Cortex of kidney (tissue), 1 donor: ENCODE results near the gene ZNF107.
"Not testable (repeated sequence)": the region's sequence is repeated elsewhere in the genome, so short reads cannot be mapped to it uniquely, and the experiment has no call there.

ENCODE experiments used
- DNase-seq: peaks from one replicate; lab custom pipeline; 2025; lab: John Stamatoyannopoulos, UW

Gene ZNF107

DNA sequence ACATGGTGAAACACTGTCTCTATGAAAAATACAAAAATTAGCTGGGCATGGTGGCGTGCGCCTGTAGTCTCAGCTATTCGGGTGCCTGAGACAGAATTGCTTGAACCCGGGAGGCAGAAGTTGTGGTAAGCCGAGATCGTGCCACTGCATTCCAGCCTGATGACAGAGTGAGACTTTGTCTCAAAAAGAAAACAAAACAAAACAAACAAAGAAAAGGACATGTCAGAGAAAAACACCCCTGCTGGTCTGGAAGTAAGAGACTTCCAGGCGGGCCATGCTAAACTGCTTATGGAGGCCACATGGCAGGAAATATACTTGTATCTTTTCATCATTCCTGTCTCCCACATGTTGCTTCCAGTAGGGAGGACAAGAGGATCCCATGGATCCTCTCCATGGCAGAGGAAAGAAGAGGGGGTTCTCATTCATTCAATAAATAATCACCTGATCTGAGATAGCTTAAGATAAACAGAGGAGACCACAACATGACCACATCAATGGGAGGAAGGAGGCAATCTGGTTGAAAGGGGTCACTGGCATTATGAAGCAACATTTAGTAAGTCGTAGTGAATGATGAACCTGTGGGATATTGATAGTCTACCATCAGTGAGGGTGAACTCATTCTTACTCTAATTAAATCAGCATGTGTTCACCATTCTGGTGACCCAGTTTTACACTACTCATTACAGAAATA lies 67.8 kb downstream of the ZNF107 start:
- no peak for DNase-seq

GRCh38 chr7:64736575-64736974 lies 70.6 kb downstream of the ZNF107 start:
- DNase-seq: no peak

DNA sequence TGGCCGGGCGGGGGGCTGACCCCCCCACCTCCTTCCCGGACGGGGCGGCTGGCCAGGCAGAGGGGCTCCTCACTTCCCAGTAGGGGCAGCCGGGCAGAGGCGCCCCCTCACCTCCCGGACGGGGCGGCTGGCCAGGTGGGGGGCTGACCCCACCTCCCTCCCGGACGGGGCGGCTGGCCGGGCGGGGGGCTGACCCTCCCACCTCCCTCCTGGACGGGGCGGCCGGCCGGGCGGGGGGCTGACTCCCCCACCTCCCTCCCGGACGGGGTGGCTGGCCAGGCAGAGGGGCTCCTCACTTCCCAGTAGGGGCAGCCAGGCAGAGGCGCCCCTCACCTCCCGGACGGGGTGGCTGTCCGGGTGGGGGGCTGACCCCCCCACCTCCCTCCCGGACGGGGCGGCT lies 72.5 kb downstream of the ZNF107 start:
- DNase-seq: not testable (repeated sequence)

DNA sequence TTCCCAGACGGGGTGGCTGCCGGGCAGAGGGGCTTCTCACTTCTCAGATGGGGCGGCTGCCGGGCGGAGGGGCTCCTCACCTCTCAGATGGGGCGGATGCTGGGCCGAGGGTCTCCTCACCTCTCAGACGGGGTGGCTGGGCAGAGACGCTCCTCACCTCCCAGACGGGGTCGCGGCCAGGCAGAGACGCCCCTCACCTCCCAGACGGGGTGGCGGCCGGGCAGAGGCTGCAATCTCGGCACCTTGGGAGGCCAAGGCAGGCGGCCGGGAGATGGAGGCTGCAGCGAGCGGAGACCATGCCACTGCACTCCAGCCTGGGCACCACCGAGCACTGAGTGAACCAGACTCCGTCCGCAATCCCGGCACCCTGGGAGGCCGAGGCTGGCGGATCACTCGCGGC lies 73.0 kb downstream of the ZNF107 start:
- DNase-seq: not testable (repeated sequence)

DNA sequence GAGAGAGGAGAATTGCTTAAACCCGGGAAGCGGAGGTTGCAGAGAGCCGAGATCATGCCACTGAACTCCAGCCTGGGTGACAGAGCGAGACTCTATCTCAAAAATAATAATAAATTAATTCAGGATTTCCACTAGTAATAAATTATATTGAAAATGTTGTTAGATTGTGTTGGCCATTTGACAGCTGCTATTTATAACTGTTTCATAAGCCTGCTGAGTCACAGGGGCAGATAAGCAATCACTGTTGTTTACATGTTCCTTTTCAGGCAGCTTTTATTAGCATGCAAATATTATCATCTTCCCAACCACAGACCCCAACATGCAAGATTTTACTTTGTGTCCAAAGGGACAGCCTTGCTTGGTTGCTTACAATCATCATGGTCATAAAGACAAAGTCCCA lies 78.7 kb downstream of the ZNF107 start:
- no peak for DNase-seq

DNA sequence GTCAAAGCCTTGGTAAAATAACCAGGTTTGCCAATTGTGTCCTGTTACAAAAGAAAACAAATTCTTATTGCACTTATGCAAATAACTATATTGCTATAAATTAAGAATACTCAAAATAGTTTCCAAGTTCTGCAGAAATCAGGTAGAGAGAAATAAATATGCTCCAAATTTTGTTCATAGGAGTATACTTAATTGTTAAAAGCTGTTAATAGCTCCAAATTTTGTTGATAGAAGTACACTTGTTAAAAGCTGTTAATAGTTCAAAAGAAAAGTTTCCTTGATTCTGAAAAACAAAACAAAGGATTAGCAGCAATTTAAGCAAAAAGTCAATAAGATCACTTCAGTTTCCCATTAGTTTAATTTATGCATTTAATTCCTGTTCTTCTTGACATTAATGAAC lies 81.9 kb downstream of the ZNF107 start:
- no peak for DNase-seq

- DNase-seq: no peak
Observed at GRCh38 chr7:64753032-64753431, 87.1 kb downstream of the ZNF107 start.

DNA sequence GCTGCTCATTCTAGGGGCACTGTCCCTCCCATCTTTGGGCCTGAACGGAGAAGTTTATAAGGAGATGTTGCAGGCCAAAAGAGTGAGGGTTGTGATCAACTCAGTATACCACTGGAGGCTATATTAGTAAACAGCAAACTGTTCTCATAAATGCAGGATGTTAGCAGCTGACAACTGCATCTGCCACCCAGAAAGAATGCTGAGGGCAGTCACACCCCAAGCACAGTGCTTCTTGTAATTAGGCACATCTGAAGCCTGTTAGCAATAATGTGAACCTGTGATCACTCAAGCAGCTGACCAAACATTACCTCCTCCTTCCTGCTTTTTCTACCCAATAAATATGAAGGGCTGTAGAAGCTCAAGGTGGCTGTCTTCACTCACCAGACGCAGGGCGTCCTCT lies 89.9 kb downstream of the ZNF107 start:
- no peak for DNase-seq

GRCh38 chr7:64758151-64758550 lies 92.2 kb downstream of the ZNF107 start:
- no peak for DNase-seq
